GM19239 (cell line): ENCODE results near the gene SCGB3A1.

Experiments
- DNase-seq: peaks from one replicate; pipeline ENCODE4 v3.0.0; 2011; ENCODE audit warnings: low spot score; ENCODE audit not compliant: insufficient read length
- FAIRE-seq: peaks from 2 replicates; lab custom pipeline; 2011; peaks lifted over from hg19 to GRCh38; lab: Jason Lieb, UNC

The SCGB3A1 gene

DNA sequence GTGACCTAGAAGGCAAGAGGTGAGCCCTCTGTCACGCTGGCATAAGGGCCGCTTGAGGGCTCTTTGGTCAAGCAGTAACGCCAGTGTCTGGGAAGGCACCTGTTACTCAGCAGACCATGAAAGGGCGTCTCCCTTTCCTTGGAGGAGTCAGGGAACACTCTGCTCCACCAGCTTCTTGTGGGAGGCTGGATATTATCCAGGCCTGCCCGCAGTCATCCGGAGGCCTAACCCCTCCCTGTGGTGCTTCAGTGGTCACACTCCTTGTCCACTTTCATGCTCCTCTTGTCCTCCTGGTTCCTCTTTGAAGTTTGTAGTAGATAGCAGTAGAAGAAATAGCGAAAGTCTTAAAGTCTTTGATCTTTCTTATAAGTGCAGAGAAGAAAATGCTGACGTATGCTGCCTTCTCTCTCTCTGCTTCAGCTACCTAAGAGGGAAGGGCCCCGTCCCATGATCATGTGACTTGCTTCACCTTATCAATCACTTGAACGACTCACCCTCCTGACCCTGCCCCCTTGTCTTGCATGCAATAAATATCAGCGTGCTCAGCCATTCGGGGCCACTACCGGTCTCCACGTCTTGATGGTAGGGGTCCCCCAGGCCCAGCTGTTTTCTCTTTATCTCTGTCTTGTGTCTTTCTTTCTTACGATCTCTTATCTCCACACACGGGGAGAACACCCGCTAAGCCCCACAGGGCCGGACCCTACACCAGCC lies 16.7 kb upstream of the SCGB3A1 start:
- DNase-seq (no peak), FAIRE-seq (no peak)

DNA sequence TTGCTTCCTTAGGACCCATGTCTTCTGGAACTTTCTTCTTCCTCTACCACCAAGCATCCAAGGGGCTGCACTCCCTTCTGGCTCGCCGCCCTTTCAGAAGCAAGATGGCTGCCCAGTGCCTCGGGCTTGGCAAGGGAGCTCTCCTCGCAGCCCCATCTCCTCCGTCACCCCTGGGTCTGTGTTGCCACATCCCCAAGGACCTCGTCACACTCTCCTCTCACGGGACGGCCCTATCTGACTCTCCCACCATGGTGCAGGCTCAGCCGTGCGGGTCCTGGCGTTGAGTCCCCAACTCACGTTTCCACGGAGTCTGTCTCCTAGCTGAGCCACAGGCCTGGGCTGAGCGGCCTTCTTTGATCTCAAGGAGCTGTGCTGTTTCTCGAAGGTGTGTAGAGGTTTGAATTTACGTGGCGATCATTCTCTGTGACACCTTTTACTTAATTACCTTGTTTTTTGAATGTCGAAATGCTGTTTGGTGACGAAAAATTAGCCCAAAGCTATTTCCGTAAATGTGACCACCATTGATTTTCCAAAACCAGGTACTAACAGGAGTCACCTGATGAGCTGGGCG lies 15.0 kb upstream of the SCGB3A1 start:
- no peak for FAIRE-seq
- DNase-seq, result no peak

DNA sequence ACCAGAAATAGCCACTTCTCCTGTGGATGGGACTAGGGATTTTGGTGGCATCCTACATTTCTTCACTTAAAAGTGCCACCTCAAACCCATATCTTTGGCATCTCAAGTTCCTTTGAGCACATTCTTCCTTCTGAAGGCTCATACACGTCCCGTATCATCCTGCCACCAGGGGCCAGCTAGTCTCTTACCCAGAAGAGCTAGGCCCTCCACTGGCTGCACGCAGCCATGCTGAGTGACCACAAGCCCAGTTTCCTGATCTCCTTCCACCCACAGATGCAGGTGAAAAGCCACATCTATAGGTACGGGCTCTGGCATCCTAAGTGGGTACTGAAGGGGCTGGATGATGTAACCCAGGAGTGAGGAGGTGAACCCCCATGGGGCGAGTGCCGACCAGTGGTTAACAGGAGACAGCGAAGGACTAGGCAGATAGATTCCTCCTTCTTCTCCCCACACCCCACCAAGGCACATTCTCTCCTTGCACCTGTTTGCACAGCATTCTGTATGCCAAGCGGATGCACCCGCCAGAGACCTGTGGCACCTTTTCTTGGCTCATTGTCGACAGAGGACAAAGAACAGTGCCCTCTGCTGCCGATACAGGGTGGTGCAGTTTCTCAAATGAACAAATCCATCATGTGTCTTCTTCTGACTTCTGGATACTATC lies 14.4 kb upstream of the SCGB3A1 start:
- peak; percentile 85 for FAIRE-seq
- peak; percentile 75 for DNase-seq

DNA sequence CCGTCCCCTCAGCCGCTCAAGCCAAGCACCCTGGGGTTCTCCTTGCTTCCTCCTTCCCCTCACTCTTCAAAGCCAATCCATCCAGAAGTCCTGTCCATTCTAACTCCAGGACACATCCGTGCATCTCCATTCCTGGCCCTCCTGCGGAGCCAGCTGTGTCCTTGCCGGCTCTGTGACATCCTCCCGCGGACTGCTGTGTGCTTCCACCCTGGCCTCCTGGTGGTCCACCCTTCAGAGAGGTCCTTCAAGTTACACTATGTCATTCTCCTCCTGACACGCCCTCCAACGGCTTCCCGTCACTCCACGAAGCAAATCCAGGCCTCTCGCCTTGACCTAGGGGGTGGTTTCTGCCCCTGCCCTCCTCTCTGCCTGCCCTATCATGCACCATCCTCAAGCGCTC lies 13.0 kb upstream of the SCGB3A1 start:
- DNase-seq (no peak), FAIRE-seq (no peak)

DNA sequence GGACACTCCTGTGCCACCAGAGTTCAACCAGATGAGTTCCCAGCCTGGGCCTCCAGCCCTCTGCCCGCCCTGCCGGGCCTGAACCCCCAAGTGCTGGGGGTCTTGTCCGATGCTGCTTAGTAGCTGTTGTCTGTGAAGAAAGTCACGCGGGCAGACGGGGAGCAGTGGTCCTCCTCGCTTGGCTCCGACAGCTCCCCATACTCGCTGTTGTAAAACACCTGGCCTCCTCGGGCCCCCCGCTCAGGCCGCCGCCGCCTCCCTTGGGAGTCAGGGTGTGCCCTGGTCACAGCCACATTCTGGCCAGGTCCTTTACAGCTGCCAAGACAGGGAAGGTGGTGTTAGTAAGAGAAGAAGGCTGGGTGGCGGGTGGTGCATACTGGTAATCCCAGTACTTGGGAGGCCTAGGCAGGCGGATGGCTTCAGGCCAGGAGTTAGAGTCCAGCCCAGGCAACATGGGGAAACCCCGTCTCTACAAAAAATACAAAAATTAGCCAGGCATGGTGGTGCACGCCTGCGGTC lies 11.8 kb upstream of the SCGB3A1 start:
- DNase-seq (no peak), FAIRE-seq (no peak)

DNA sequence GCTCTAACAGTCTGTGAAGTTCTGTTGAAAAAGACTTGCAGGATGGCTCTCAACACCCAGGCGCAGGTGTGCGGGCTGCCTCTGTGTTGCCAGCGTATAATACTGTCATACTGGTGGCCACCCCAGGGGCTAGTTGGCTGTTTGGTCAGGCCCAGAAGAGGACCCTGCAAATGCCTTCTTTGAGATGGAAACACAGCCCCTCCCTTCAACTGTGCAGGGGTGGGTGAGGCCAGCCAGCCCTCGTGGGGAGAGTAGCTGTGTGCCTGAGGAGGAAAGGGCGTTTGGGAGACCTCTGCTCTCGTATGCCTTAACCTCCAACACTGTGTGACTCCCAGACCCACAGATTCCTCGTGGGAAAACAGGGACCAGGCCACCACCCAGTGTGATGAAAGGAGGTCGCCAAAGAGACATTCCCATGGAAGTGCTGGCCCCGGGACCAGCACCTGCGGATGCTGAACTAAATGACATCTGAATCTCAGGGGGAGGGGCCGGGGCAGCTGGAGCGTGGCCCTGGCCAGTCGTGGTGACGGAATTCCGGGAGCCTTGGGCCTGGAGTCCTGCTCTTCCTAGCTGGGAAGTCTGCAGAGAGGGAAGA lies 11.3 kb upstream of the SCGB3A1 start:
- FAIRE-seq, result no peak
- DNase-seq, result no peak

DNA sequence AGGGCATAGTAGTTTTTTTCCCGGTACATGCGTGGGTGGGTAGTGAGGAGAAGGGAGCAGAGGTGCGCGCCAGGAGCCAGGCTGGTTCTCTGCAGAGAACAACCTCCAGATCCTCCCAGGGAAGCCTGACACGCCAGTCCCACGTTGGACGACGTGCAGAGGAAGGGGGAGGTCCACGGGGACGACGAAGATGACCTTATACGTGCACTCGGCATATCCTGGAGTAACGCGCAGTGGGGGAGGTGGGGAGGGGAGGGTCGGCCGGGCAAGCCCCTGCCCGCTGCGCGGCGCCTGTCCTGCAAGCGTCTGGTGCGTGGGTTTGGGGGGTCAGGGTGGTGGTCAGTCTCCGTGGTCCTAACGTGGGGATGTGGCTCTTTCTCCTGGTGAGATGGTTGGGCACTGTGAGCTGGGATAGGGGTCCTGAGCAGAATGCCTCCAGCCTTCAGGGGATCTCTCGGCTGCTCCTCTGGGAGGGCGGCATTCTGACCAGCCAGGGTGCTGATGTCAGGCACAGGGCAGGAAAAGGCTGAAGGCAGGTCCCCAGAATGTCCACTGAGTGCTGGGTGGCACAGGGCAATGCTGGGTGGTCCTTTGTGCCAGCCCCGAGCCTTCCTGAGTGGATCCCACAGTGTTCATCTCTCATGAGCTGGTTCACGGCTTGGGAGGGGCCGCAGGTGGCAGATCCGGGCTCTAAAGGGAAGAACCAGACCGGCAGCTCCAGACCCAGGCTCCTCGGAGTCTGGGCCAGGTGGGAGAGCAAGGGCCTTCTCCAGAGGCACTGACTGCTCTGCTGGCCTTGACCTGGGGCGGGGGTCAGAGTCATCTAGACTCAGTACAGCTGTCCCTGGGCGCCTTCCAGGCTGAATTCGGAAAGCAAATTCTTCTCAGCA lies 10.5 kb upstream of the SCGB3A1 start:
- DNase-seq (no peak), FAIRE-seq (no peak)

DNA sequence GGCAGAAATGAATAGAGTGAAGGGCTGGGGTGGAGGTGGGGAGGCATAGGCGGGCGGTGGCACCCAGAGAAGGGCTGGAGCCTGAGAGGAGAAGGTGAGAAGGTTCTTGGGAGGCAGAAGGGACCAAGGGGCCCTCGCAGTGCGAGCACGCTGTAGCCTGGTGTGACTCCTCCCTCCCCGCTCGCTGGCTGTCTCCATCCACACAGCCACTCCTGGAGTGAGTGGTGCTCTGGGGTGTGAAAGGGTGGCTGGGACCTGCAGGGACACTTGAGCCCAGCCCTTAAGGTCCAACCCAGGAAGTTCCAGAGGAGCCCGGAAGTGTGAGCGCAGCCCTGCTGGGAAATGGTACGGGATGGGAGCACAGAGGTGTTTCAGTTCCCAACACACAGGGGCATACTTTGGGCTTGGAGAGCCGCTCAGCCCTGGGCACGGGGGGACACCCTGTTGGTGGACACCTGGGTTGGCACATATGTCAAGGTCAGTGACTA lies 9.3 kb upstream of the SCGB3A1 start:
- no peak for FAIRE-seq
- peak; percentile 4 for DNase-seq

DNA sequence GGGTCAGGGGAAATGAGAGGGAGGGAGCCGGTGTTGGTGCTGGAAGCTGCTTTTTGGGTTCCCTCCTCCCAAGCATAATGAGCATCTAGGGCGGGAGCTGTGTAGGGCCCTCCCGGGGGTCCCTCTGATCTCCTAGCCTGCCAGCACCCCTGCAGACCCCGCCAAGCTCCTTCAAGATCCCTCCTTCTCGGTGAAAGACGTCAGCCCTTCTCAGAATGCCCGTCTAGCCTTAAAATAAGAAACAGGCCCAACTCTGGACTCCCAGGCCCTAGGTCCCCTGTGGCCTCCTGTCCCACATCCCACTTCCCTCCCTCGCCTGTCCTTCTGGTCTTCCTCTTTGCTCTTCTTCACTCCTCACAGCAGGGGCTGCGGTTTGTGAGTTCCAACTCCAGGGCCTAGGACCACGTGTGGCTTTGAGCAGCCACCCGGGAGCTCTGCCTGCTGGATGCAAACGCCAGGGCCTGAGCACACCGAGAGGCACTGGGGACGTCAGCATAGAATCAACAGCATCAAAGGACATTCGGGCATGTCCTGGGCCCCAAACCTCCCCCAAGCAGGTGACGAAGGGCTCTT lies 8.8 kb upstream of the SCGB3A1 start:
- DNase-seq (peak; percentile 4), FAIRE-seq (no peak)

DNA sequence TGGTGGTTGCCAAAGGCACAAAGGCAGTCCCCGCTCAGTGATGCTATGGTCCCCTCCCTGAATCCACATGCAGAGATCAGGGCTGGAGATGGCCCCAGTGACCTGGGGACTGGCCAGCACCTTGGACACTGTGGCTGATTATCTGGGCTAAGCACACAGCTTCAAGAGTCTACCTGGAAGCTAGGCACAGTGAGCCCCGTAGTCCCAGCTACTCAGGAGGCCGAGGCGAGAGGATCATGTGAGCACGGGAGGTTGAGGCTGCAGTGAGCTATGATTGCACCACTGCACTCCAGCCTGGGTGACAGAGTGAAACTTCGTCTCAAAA lies 8.3 kb upstream of the SCGB3A1 start:
- FAIRE-seq, result no peak
- peak; percentile 4 for DNase-seq

DNA sequence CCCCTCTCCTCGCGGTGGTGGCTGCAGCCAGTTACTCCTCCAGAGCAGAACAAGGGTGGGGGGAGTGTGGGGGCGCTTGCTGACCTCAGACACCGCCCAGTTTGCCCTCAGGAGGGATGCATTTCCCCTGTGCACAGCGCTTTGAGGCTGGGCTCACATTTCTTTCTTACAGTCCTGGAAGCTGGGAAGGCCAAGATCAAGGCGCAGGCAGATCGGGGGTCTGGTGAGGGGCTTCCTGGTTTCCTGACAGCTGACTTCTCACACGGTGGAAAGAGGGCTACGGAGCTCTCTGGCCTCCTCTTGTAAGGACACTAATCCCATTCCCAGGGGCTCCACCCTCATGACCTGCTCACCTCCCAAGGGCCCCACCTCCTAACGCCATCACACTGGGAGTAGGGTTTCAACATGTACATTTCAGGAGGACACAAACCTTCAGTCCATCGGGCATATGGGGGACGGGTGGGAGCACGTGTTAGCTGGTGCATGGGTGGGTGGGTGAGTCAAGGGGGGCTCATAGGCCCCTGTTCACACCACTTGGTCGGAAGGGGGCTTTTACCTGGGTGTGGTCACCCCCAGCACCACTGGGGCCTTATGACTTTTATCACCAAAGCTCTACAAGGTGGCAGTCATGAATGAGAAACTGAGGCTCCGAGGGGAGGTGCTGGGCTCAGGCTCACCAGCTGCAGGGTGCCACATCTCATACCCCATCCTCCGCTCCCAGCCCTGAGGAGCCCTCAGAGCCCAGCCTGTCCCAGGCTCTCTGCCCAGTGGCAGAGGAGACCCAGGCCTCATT lies 7.7 kb upstream of the SCGB3A1 start:
- no peak for FAIRE-seq

DNA sequence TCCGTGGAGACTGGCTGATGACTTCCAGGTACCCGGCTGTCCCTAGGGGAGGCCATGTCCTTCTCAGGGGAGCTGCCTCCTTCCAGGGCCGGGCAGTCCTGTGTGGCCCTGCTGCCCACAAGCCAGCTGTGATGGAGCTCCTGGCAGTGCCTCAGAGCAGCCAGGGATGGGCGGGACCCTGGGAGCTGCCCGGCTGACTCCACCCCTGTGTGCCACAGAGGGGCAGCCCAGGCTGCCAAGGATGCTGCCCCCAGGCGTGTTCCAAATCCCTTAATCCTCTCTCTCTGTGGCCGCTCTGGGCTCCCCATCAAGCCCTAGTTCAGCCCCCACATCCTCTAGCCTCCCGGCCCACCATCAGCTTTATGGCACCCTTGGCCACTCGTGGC lies 7.0 kb upstream of the SCGB3A1 start:
- no peak for DNase-seq
- FAIRE-seq, result no peak

More for the DNA sequence above, 7.7 kb upstream of the SCGB3A1 start:
- no peak for DNase-seq

DNA sequence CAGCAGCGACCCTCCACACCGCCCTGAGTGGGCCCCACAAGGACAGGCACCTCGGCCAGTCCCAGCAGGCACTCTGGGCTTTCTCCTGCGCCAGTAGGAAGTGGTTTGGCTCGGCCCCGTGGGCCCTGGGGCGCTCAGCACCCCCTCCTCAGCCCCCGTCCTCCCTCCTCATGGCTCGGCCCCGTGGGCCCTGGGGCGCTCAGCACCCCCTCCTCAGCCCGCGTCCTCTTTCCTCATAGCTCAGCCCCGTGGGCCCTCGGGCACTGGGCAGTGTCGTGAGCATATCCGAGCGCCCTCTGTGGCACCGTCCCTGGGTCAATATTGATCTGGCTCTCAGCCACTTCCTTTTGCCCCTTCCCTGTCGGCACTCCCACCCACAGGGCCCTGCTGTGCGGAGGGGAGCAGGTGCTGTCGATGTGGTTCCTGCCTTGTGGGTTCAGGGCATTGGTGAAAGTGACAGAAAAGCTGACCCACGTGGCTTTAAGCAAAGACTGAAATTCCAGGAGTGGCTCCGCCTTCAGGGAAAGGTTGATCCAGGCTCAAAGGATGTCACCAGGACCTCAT lies 5.5 kb upstream of the SCGB3A1 start:
- FAIRE-seq (no peak), DNase-seq (no peak)

DNA sequence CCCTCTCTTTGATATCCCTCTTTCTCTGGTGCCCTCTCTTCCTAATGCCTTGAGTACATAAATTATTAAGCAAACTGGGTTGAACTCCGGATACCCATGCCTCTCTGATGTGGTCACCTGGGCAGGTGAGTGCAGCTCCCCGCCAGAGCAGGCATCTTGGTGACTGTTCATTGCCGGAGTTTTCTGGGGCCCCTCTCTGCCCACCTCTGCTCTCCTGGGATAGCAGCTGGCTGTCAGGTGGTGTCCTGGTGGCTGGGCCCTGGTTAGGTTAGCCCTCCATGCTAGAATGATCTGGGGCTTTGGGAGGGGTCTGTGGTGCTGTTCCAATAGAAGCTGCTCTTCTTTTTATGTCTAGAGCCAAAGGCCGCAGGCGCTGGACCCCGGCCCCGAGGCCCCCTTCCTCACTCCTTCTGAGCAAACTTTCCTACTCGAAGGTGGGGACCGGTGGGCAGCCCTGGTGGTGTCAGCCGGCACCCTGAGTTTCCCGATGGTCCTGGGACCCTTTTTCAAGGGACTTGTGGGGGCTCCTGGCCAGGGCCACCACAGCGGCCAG lies 4.9 kb upstream of the SCGB3A1 start:
- FAIRE-seq (no peak), DNase-seq (no peak)

DNA sequence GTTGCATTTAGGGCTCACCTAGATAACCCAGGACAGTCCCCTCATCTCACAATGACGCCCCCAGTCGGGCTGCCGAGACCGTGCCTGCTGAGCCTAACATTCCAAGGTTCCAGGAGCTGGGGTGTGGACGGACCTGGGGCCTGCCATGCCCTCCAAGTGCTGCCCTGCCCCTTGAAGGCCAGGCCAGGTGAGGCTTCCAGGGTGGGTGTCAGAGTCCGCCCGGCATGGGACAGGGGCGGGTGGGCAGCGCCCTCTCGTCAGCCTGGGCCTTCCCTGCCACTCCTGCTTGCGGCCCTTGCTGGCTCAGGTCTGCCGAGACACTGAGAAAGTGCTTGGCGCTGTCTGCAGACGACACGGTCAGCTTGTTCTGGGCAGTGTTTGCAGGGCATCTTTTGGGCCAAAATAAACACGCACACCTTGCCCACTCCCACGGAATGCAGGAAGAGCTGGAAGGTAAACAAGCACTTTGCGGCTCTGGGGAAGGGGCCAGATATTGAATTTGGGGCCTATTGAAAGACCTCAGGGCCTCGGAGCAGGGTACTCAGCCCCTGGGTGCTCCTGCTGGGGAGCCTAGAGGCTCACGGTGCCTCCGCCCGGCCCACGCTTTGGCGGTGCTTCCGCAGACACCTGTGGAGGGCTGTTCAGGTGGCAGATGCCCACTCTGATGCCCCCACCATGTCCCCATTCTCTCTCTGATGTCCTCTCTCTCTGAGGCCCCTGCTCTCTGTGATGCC lies 4.2 kb upstream of the SCGB3A1 start:
- no peak for FAIRE-seq

DNA sequence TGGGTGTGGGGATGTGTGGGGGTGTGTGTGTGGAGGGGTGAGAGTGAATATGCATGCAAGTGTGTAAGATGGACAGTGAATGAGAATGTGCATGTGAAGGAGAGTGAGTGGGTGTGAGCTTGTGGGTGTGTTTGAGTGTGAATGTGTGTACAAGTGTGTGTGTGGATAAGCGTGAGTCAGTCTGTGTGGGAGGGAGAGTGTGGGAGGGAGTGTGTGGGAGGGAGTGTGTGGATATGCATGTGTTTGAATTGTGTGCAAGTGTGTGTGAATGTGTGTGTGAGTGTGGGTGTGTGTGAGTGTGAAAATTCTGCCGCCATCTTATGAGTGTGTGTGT lies 3.7 kb upstream of the SCGB3A1 start:
- FAIRE-seq, result no peak
- no peak for DNase-seq

More for the DNA sequence above, 4.2 kb upstream of the SCGB3A1 start:
- DNase-seq, result no peak

DNA sequence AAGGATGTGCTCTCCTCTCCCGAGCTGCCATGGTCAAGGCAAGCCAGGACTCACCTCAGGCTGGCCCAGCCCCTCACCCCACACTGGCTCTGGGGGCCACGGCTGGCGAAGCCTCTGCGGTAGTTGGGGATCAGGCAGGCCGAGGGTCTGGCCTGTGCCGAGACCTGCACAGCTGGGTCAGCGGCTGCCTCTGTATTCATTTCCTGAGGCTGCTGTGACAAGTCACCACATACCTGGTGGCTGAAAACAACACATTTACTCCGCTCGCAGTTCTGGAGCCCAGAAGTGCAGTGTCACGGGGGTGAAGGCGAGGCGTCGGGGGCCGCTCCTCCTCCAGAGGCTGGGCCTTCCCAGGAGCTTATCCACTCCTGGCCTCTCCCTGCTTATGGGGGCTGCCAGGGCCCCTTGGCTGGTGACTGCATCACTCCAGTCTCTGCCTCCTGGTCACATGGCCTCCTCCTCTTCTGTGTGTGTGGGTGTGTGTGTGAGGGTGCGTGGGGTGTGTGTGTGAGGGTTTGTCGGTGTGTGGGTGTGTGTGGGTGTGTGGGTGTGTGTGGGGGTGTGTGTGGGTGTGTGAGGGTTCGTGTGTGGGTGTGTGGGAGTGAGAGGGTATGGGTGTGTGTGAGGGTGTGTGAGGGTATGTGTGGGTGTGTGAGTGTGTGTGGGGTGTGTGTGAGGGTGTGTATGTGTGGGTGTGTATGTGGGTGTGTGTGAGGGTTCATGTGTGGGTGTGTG lies 3.2 kb upstream of the SCGB3A1 start:
- DNase-seq, result no peak
- FAIRE-seq, result no peak
